H9 (cell line): ENCODE data around the gene NHSL1. TPM values are rescaled to one million over a fixed set of nuclear protein-coding genes. Genes with fewer than 3 reads are reported as not detected.

Experiments used
- DNase-seq: peaks from one replicate; pipeline ENCODE4 v3.0.0-alpha.2; 2017
- H2AFZ ChIP-seq: one replicate; pipeline ENCODE4 v1.6.1; 2013; ENCODE audit warnings: mild to moderate bottlenecking, low read length, control low read depth, moderate library complexity
- H2AK5ac ChIP-seq: 2 replicates; pipeline ENCODE4 v1.6.1; 2013; ENCODE audit warnings: low read length, control low read depth, mixed read lengths; ENCODE audit not compliant: insufficient read length
- H2BK120ac ChIP-seq: one replicate; pipeline ENCODE4 v1.6.1; 2013; ENCODE audit warnings: low read depth, mild to moderate bottlenecking, low read length, control low read depth, inconsistent platforms; ENCODE audit not compliant: poor library complexity, severe bottlenecking
- H2BK12ac ChIP-seq: 2 replicates; pipeline ENCODE4 v1.6.1; 2013; ENCODE audit warnings: low read length, control low read depth, mixed read lengths, low read depth; ENCODE audit not compliant: insufficient read length
- H2BK15ac ChIP-seq: 2 replicates; pipeline ENCODE4 v1.6.1; 2013; ENCODE audit warnings: low read depth, low read length, control low read depth
- H2BK20ac ChIP-seq: one replicate; pipeline ENCODE4 v1.6.1; 2013; ENCODE audit warnings: low read depth, mild to moderate bottlenecking, low read length, control low read depth, inconsistent platforms; ENCODE audit not compliant: poor library complexity, severe bottlenecking
- H2BK5ac ChIP-seq: 2 replicates; pipeline ENCODE4 v1.6.1; 2013; ENCODE audit warnings: low read length, control low read depth, mixed read lengths; ENCODE audit not compliant: insufficient read length
- H3K14ac ChIP-seq: 2 replicates; pipeline ENCODE4 v1.6.1; 2013; ENCODE audit warnings: low read length, control low read depth; ENCODE audit not compliant: insufficient read depth
- H3K18ac ChIP-seq: 2 replicates; pipeline ENCODE4 v1.6.1; 2013; ENCODE audit warnings: low read depth, mild to moderate bottlenecking, mixed read lengths, low read length, control low read depth; ENCODE audit not compliant: insufficient read length
- H3K23ac ChIP-seq: 2 replicates; pipeline ENCODE4 v1.6.1; 2013; ENCODE audit warnings: low read length, control low read depth, mixed read lengths, low read depth; ENCODE audit not compliant: insufficient read length
- H3K23me2 ChIP-seq: 2 replicates; pipeline ENCODE4 v1.6.1; 2013; ENCODE audit warnings: low read depth, mild to moderate bottlenecking, mixed read lengths, low read length, control low read depth; ENCODE audit not compliant: insufficient read length, poor library complexity, severe bottlenecking
- H3K27ac ChIP-seq: 2 replicates; pipeline ENCODE4 v1.5.1; 2013; ENCODE audit warnings: low read length, control low read depth, mixed read lengths, low read depth; ENCODE audit not compliant: insufficient read length
- H3K27me3 ChIP-seq: 2 replicates; pipeline ENCODE4 v1.6.1; 2013; ENCODE audit warnings: low read length, control low read depth, inconsistent platforms; ENCODE audit not compliant: insufficient read depth
- H3K4ac ChIP-seq: 2 replicates; pipeline ENCODE4 v1.6.1; 2013; ENCODE audit warnings: low read depth, mild to moderate bottlenecking, control low read depth, inconsistent platforms, low read length, moderate library complexity
- H3K4me1 ChIP-seq: 2 replicates; pipeline ENCODE4 v1.6.1; 2013; ENCODE audit warnings: low read length, control low read depth, inconsistent platforms; ENCODE audit not compliant: insufficient read depth
- H3K4me2 ChIP-seq: 2 replicates; pipeline ENCODE4 v1.6.1; 2013; ENCODE audit warnings: low read length, control low read depth, mixed read lengths; ENCODE audit not compliant: insufficient read length, insufficient read depth
- H3K56ac ChIP-seq: 2 replicates; pipeline ENCODE4 v1.6.1; 2013; ENCODE audit warnings: low read depth, mild to moderate bottlenecking, mixed read lengths, low read length, control low read depth; ENCODE audit not compliant: insufficient read length
- H3K79me1 ChIP-seq: 2 replicates; pipeline ENCODE4 v1.6.1; 2013; ENCODE audit warnings: low read depth, mild to moderate bottlenecking, moderate library complexity, low read length, control low read depth, inconsistent platforms; ENCODE audit not compliant: insufficient read depth, poor library complexity, severe bottlenecking
- H3K79me2 ChIP-seq: 2 replicates; pipeline ENCODE4 v1.6.1; 2013; ENCODE audit warnings: low read length, control low read depth, inconsistent platforms; ENCODE audit not compliant: insufficient read depth
- H3K9ac ChIP-seq: 2 replicates; pipeline ENCODE4 v1.6.1; 2013; ENCODE audit warnings: low read length, control low read depth, mixed read lengths; ENCODE audit not compliant: insufficient read length; ENCODE audit errors: extremely low read depth
- H3K9me3 ChIP-seq: one replicate; pipeline ENCODE4 v1.6.1; 2013; ENCODE audit warnings: low read depth, low read length, inconsistent platforms; ENCODE audit not compliant: control insufficient read depth
- H3T11ph ChIP-seq: one replicate; pipeline ENCODE4 v1.6.1; 2013; ENCODE audit warnings: mild to moderate bottlenecking, low read length, control low read depth, inconsistent platforms
- H4K20me1 ChIP-seq: one replicate; pipeline ENCODE4 v1.6.1; 2013; ENCODE audit not compliant: control insufficient read depth, insufficient read length, insufficient read depth
- H4K5ac ChIP-seq: 2 replicates; pipeline ENCODE4 v1.6.1; 2013; ENCODE audit warnings: low read depth, mild to moderate bottlenecking, mixed read lengths, low read length, control low read depth; ENCODE audit not compliant: insufficient read length
- H4K8ac ChIP-seq: replicated peaks from 2 replicates; pipeline ENCODE4 v1.6.1; 2013; ENCODE audit warnings: low read length, control low read depth, mixed read lengths, low read depth; ENCODE audit not compliant: insufficient read length
- H4K91ac ChIP-seq: 2 replicates; pipeline ENCODE4 v1.6.1; 2013; ENCODE audit warnings: low read depth, mild to moderate bottlenecking, moderate library complexity, mixed read lengths, low read length, control low read depth; ENCODE audit not compliant: insufficient read length
- H3K27ac Mint-ChIP-seq, 3 experiments: 2 replicates in 2 of 3; 3 replicates in 1 of 3; pipeline ENCODE4 v1.8.0; 2020 to 2021; ENCODE audit warnings: mixed read lengths in 3 of 3, mild to moderate bottlenecking in 1 of 3, moderate library complexity in 1 of 3
- H3K27me3 Mint-ChIP-seq: 2 replicates; pipeline ENCODE4 v1.8.0; 2021; ENCODE audit warnings: low read depth, mild to moderate bottlenecking, moderate library complexity, mixed read lengths
- H3K36me3 Mint-ChIP-seq, 3 experiments: 2 replicates in 2 of 3; 3 replicates in 1 of 3; pipeline ENCODE4 v1.8.0; 2020 to 2021; ENCODE audit warnings: low read depth in 3 of 3, mixed read lengths in 3 of 3; ENCODE audit not compliant: insufficient read depth in 1 of 3
- H3K4me1 Mint-ChIP-seq, 2 experiments: 2 replicates each; pipeline ENCODE4 v1.8.0; 2020; ENCODE audit warnings: mixed read lengths in 2 of 2
- H3K4me3 Mint-ChIP-seq, 2 experiments: 2 replicates in 1 of 2; 3 replicates in 1 of 2; pipeline ENCODE4 v1.8.0; 2020 to 2021; ENCODE audit warnings: mild to moderate bottlenecking in 2 of 2, mixed read lengths in 2 of 2, moderate library complexity in 1 of 2
- H3K9me3 Mint-ChIP-seq, 2 experiments: 2 replicates in 1 of 2; 3 replicates in 1 of 2; pipeline ENCODE4 v1.8.0; 2020; ENCODE audit warnings: mild to moderate bottlenecking in 2 of 2, mixed read lengths in 2 of 2, moderate library complexity in 1 of 2
- total RNA-seq: library from RNA; stranded (reverse); gene quantifications from 2 replicates; pipeline ENCODE4 v1.2.1, GENCODE V29; 2021
- TF ChIP-seq, protein P1 (sequence below): fragments of 200-600 bp; sonication (generic); conservative IDR thresholded peaks from 3 replicates; pipeline ENCODE4 v1.8.0; 2021; ENCODE audit warnings: antibody characterized with exemption, mild to moderate bottlenecking

The NHSL1 gene
- total RNA-seq, 1 experiment from 2014 or later = 28.7 TPM

DNA sequence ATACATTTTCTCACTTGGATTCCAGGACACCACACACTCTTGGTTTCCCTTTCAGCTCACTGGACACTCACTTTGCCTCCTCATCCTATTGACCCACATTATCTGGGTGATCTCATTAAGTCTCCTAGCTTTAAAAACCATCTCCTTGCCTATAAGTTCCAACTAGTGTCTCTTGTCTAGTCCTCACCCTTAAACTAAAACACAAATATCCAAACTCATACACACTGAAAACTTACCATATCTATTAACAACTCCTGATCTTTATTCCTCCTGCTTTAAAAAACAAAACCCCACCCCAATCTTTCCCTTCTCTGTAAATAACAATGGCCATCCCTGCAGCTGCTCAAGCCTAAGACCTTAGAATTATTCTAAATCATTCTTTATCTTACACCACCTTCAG lies 125.1 kb downstream of the NHSL1 start:
- no peak overlapping the region for H3K9ac ChIP-seq
- no peaks in the 10 kb centered on the region for H4K20me1 ChIP-seq
- no peak overlapping the region for H3K27ac ChIP-seq
- H3K23ac ChIP-seq = no peak overlapping the region
- H2BK120ac ChIP-seq = no peak overlapping the region
- H3K79me2 ChIP-seq = no peaks in the 10 kb centered on the region
- H4K8ac ChIP-seq = no peak overlapping the region
- H3K56ac ChIP-seq = no peak overlapping the region
- H2AK5ac ChIP-seq = no peak overlapping the region
- H2AFZ ChIP-seq = no peak overlapping the region
- H3K36me3 Mint-ChIP-seq = no peaks in the 10 kb centered on the region
- H2BK5ac ChIP-seq = no peak overlapping the region
- no peaks in the 10 kb centered on the region for H3K9me3 ChIP-seq
- H3K14ac ChIP-seq = no peak overlapping the region
- no peak overlapping the region for H4K5ac ChIP-seq
- no peak overlapping the region for H3K27ac Mint-ChIP-seq
- peaks cover 2% of the 10 kb centered on the region; the same call in 1 of the 2 replicates for H3K4me1 ChIP-seq
- H3K27me3 Mint-ChIP-seq = no peaks in the 10 kb centered on the region
- H2BK12ac ChIP-seq = no peak overlapping the region
- H3T11ph ChIP-seq = no peak overlapping the region
- H2BK15ac ChIP-seq = no peak overlapping the region
- H3K79me1 ChIP-seq = no peaks in the 10 kb centered on the region
- H3K27me3 ChIP-seq = no peaks in the 10 kb centered on the region
- H4K91ac ChIP-seq = no peak overlapping the region
- no peak overlapping the region for H3K4me3 Mint-ChIP-seq
- DNase-seq = no peak
- TF ChIP-seq, protein P1, sequence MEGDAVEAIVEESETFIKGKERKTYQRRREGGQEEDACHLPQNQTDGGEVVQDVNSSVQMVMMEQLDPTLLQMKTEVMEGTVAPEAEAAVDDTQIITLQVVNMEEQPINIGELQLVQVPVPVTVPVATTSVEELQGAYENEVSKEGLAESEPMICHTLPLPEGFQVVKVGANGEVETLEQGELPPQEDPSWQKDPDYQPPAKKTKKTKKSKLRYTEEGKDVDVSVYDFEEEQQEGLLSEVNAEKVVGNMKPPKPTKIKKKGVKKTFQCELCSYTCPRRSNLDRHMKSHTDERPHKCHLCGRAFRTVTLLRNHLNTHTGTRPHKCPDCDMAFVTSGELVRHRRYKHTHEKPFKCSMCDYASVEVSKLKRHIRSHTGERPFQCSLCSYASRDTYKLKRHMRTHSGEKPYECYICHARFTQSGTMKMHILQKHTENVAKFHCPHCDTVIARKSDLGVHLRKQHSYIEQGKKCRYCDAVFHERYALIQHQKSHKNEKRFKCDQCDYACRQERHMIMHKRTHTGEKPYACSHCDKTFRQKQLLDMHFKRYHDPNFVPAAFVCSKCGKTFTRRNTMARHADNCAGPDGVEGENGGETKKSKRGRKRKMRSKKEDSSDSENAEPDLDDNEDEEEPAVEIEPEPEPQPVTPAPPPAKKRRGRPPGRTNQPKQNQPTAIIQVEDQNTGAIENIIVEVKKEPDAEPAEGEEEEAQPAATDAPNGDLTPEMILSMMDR = no peak
- no peak overlapping the region for H2BK20ac ChIP-seq
- H3K9me3 Mint-ChIP-seq = no peaks in the 10 kb centered on the region
- H3K4me1 Mint-ChIP-seq = peaks cover 21 to 27% of the 10 kb centered on the region in 2 experiments
- H3K4ac ChIP-seq = no peak overlapping the region
- H3K18ac ChIP-seq = no peak overlapping the region
- H3K23me2 ChIP-seq = no peaks in the 10 kb centered on the region
- H3K4me2 ChIP-seq = no peak overlapping the region
